22Rv1 (cell line): ENCODE data around the gene GINM1.
A peak's percentile ranks its signal among the peaks of the same experiment; 100 is the strongest.

Experiments used
- H3K27ac ChIP-seq: fragments of 450-650 bp; 2 replicates; pipeline ENCODE4 v1.5.1; 2017
- ZFX ChIP-seq: fragments of 450-650 bp; IDR thresholded peaks from 2 replicates; pipeline ENCODE4 v1.6.1; 2017; ENCODE audit warnings: antibody characterized with exemption, borderline replicate concordance
- TF ChIP-seq, protein P1 (sequence below): fragments of 450-650 bp; IDR thresholded peaks from 2 replicates; pipeline ENCODE4 v1.5.1; 2017; ENCODE audit warnings: mild to moderate bottlenecking

The GINM1 gene

DNA sequence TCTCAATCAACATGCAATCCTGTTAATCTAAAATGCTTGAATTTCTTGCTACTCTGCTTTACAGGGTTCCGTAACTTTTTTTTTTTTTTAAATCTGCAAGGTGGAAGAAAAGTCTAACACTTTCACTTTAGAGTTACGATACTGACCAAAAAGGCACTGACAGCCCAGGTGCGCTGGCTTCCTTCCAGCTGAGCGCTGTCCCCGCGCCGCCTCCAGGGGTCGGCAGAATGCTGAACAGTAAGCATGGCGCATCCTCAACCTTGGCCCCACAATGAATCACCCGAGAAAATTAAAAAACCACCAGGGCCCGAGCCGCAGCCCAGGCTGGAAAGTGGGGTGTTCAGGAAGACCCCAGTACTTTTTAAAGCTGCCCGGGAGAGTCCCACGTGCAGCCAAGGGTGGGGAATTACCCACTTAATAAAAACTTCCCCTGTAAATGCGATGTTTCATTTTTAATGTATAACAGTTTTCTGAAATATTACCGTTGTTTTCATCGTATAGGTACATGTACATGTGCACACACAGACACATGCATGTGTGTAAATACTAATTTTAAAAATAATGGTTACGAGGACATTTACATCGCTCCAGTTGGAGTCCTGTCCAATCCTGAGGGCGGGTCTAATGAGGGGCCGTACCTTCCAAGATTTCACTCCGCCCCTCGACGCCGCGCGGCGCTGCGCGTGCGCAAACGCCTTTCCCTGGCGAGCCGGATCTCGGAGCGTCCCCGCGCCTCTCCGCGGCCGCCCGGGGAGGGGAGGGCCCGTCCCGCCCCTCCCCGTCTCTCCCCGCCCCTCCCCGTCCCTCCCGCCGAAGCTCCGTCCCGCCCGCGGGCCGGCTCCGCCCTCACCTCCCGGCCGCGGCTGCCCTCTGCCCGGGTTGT, at the start of gene GINM1:
Gene GINM1 (plus strand): TSS at position 849 of the 883 bp plus-strand sequence. CDS start 40 bp downstream, outside the sequence.
- TF ChIP-seq, protein P1, sequence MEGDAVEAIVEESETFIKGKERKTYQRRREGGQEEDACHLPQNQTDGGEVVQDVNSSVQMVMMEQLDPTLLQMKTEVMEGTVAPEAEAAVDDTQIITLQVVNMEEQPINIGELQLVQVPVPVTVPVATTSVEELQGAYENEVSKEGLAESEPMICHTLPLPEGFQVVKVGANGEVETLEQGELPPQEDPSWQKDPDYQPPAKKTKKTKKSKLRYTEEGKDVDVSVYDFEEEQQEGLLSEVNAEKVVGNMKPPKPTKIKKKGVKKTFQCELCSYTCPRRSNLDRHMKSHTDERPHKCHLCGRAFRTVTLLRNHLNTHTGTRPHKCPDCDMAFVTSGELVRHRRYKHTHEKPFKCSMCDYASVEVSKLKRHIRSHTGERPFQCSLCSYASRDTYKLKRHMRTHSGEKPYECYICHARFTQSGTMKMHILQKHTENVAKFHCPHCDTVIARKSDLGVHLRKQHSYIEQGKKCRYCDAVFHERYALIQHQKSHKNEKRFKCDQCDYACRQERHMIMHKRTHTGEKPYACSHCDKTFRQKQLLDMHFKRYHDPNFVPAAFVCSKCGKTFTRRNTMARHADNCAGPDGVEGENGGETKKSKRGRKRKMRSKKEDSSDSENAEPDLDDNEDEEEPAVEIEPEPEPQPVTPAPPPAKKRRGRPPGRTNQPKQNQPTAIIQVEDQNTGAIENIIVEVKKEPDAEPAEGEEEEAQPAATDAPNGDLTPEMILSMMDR: peak; percentile 90
- TF ChIP-seq ZFX: no peak
- H3K27ac ChIP-seq: peak within 1 kb of the TSS; percentile 82

DNA sequence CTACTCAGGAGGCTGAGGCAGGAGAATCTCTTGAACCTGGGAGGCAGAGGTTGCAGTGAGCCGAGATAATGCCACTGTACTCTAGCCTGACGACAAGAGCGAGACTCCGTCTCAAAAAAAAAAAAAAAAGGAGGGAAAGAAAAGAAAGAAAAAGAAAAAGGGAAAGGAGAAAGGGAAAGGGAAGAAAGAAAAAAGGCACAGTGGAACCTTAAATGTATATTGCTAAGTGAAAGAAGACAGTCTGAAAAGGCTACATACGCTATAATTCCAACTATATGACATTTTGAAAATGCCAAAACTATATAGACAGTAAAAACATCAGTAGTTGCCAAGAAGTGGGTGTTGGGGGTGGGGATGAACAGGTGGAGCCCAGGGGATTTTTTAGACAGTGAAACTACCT, 36.5 kb upstream of the GINM1 start:
- no peak overlapping the region for H3K27ac ChIP-seq
- TF ChIP-seq, protein P1: no peak
- no peak for TF ChIP-seq ZFX

- TF ChIP-seq, protein P1: no peak
- no peak for TF ChIP-seq ZFX
- H3K27ac ChIP-seq: no peak overlapping the region
These were observed 31.4 kb upstream of the GINM1 start for GRCh38 chr6:149534742-149535141.

DNA sequence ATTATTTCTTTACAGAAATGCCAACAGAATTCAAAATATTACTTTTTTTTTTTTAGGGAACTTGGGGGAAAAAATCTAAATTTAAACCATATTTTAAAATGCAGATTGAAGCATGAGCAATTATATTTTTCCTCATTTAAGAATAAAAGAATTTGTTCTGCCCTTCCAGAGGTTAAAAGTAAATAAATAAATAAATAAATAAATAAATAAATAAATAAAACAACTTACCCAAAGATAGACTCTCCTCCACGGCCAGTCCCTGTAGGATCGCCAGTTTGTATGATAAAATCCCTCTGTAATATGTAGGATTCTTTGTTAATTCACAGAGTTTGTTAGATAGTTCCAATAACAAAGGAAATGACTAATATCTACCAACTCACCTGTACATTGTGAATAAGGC, 25.0 kb upstream of the GINM1 start:
- no peak for TF ChIP-seq ZFX
- TF ChIP-seq, protein P1: no peak
- H3K27ac ChIP-seq: no peak overlapping the region

- peak overlapping the region; percentile 97 for H3K27ac ChIP-seq
- no peak for TF ChIP-seq ZFX
- TF ChIP-seq, protein P1: no peak
These were observed 21.4 kb upstream of the GINM1 start for GRCh38 chr6:149544646-149545257.

DNA sequence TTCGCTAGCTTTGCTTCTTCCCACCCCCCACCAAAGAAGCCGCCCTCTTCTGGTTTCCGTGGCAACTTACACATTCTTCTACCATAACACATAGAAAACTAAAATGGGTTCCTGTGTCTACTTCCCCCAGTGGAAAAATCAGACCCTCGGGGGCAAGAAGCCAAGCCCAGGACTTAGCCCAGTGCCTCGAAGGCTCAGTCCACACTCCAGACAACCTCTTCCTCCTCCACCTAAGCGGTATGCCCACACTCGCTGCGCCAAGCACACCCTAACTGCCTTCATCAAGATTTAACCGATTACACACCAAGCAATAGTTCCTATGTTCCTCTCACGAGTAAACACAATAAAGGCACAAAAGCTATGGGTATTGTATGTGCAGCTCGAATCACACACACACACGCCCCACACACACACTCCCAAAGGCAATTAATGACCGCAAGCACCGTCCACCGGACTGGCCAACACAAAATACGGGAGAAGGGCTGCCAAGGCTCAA, 20.9 kb upstream of the GINM1 start:
- H3K27ac ChIP-seq: peak overlapping the region; percentile 97
- TF ChIP-seq, protein P1: peak; percentile 12; the same call in 1 of the 2 replicates
- no peak for TF ChIP-seq ZFX
